Caco-2 (cell line): ENCODE results near the gene VPS26A. TPM values are rescaled to one million over a fixed set of nuclear protein-coding genes. Genes with fewer than 3 reads are reported as not detected.
A peak's percentile ranks its signal among the peaks of the same experiment; 100 is the strongest.
"Not testable (repeated sequence)": the region's sequence is repeated elsewhere in the genome, so short reads cannot be mapped to it uniquely, and the experiment has no call there.

Source experiments
- BruUV-seq: library from RNA; stranded (reverse); fragments of 400-500 nt; replicated peaks from 2 replicates; lab custom pipeline; 2021; lab: Mats Ljungman, UMichigan
- CTCF ChIA-PET: fragments of 300-600 bp; sonication (Branson Sonifier 250); formaldehyde crosslinking; loops from one replicate; lab custom pipeline; 2022; ENCODE audit warnings: antibody characterized with exemption; lab: Charles Lee
- POLR2A ChIA-PET: fragments of 300-600 bp; sonication (Branson Sonifier 250); formaldehyde crosslinking; loops from one replicate; lab custom pipeline; 2022; ENCODE audit warnings: antibody characterized with exemption; lab: Charles Lee
- DNase-seq, 2 experiments: peaks; one replicate each; pipeline versions ENCODE4 v3.0.0 to v3.0.0-alpha.2; 2020 to 2022
- H3K27me3 ChIP-seq: replicated peaks from 2 replicates; pipeline ENCODE4 v1.6.0; 2011; ENCODE audit warnings: low read length; ENCODE audit not compliant: control insufficient read depth, insufficient read depth
- H3K36me3 ChIP-seq: 2 replicates; pipeline ENCODE4 v1.5.1; 2011; ENCODE audit warnings: low read length; ENCODE audit not compliant: control insufficient read depth, insufficient read depth
- H3K4me1 ChIP-seq: fragments of 250-450 bp; sonication (Bioruptor Pico); 2 replicates; pipeline ENCODE4 v1.5.1; 2020; ENCODE audit warnings: mild to moderate bottlenecking
- H3K4me3 ChIP-seq: 2 replicates; pipeline ENCODE4 v1.5.1; 2011; ENCODE audit warnings: low read depth, mild to moderate bottlenecking, control low read depth, low read length
- H3K9me3 ChIP-seq: fragments of 250-450 bp; sonication (Bioruptor Pico); 2 replicates; pipeline ENCODE4 v1.5.1; 2020; ENCODE audit warnings: mild to moderate bottlenecking, moderate library complexity
- H3K27ac Mint-ChIP-seq: one replicate; pipeline ENCODE4 v1.8.0; 2022; ENCODE audit warnings: mixed read lengths; ENCODE audit not compliant: unreplicated experiment
- H3K27me3 Mint-ChIP-seq: one replicate; pipeline ENCODE4 v1.8.0; 2022; ENCODE audit warnings: mixed read lengths; ENCODE audit not compliant: insufficient read depth, unreplicated experiment
- H3K36me3 Mint-ChIP-seq: one replicate; pipeline ENCODE4 v1.8.0; 2022; ENCODE audit warnings: mild to moderate bottlenecking, mixed read lengths; ENCODE audit not compliant: insufficient read depth, unreplicated experiment
- H3K4me1 Mint-ChIP-seq: one replicate; pipeline ENCODE4 v1.8.0; 2022; ENCODE audit warnings: low read depth, mixed read lengths; ENCODE audit not compliant: unreplicated experiment
- H3K4me3 Mint-ChIP-seq: one replicate; pipeline ENCODE4 v1.8.0; 2022; ENCODE audit warnings: mild to moderate bottlenecking, moderate library complexity, mixed read lengths; ENCODE audit not compliant: unreplicated experiment
- H3K9me3 Mint-ChIP-seq: one replicate; pipeline ENCODE4 v1.8.0; 2022; ENCODE audit warnings: mixed read lengths; ENCODE audit not compliant: unreplicated experiment
- CTCF ChIP-seq, 2 experiments: fragments of 200-600 bp in 1 of 2; IDR thresholded peaks; 1 replicate in 1 of 2; 2 replicates in 1 of 2; pipeline versions ENCODE4 v1.5.1 to v1.8.0; 2011 to 2022; ENCODE audit warnings: antibody characterized with exemption in 1 of 2, control low read depth in 1 of 2, inconsistent platforms in 1 of 2, low read depth in 1 of 2, low read length in 1 of 2, mild to moderate bottlenecking in 1 of 2, moderate library complexity in 1 of 2; ENCODE audit not compliant: insufficient read depth in 1 of 2, severe bottlenecking in 1 of 2, unreplicated experiment in 1 of 2
- intact Hi-C: fragments of 100-400 bp; cut with micrococcal nuclease; formaldehyde crosslinking; loops from one replicate; pipeline ENCODE4 v1.10.0; 2022; ENCODE audit not compliant: unreplicated experiment
- total RNA-seq: library from RNA; stranded (reverse); gene quantifications from 2 replicates; pipeline ENCODE4 v1.2.3, GENCODE V29; 2022

Gene VPS26A
- total RNA-seq, 1 experiment from 2014 or later = 143 TPM

- peaks cover 22% of the 10 kb centered on the region for H3K36me3 Mint-ChIP-seq
- no peaks in the 10 kb centered on the region for H3K27me3 Mint-ChIP-seq
- Histone ChIP-seq H3K9me3 (no peaks in the 10 kb centered on the region), H3K27me3 (no peaks in the 10 kb centered on the region), H3K4me3 (no peak overlapping the region), H3K36me3 (peaks cover 2% of the 10 kb centered on the region; the same call in 1 of the 2 replicates), H3K4me1 (peaks cover 4% of the 10 kb centered on the region; the same call in 1 of the 2 replicates)
- ChIA-PET POLR2A (no interaction called here), CTCF (interaction anchor here (0.9 kb wide), 1 partner anchor 19 kb away, joined by 3 read pairs; no protein-coding TSS in a partner anchor)
- no peak overlapping the region for H3K4me3 Mint-ChIP-seq
- no peaks in the 10 kb centered on the region for H3K4me1 Mint-ChIP-seq
- no peak for TF ChIP-seq CTCF (IDR thresholded peaks at IDR 0.05; ENCODE audit: insufficient read depth in 1 of 2, low read depth in 1 of 2, low read length in 1 of 2, severe bottlenecking in 1 of 2, unreplicated experiment in 1 of 2)
- no peak for DNase-seq
- no TSS peak for BruUV-seq
- intact Hi-C loops = no loop called here
- H3K9me3 Mint-ChIP-seq = no peaks in the 10 kb centered on the region
- H3K27ac Mint-ChIP-seq = no peak overlapping the region
Observed at GRCh38 chr10:69130251-69130650, 6.3 kb downstream of the VPS26A start.

DNA sequence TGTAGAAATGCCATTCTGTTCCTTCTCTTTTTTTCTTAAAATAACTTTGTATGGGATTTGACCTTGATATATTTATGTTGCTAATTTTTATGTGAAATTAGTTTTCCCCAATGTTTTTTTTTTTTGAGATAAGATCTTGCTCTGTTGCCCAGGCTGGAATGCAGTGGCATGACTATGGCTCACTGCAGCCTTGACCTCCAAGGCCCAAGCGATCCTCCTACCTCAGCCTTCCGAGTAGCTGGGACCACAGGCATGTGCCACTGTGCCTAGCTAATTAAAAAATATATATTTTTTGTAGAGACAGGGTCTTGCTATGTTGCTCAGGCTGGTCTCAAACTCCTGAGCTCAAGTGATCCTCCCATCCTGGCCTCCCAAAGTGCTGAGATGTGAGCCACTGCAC lies 16.0 kb downstream of the VPS26A start:
- no peaks in the 10 kb centered on the region for H3K4me1 ChIP-seq
- no peak overlapping the region for H3K4me3 ChIP-seq
- no peak for DNase-seq
- no peak overlapping the region for H3K4me3 Mint-ChIP-seq
- no peaks in the 10 kb centered on the region for H3K27me3 Mint-ChIP-seq
- H3K4me1 Mint-ChIP-seq = no peaks in the 10 kb centered on the region
- H3K27ac Mint-ChIP-seq = no peak overlapping the region
- no peaks in the 10 kb centered on the region for H3K9me3 ChIP-seq
- no peaks in the 10 kb centered on the region for H3K9me3 Mint-ChIP-seq
- peaks cover 4% of the 10 kb centered on the region for H3K36me3 ChIP-seq
- intact Hi-C loops = no loop called here
- BruUV-seq = no TSS peak
- no peaks in the 10 kb centered on the region for H3K27me3 ChIP-seq
- POLR2A ChIA-PET = no interaction called here
- no peak for TF ChIP-seq CTCF (IDR thresholded peaks at IDR 0.05; ENCODE audit: insufficient read depth in 1 of 2, low read depth in 1 of 2, low read length in 1 of 2, severe bottlenecking in 1 of 2, unreplicated experiment in 1 of 2)
- H3K36me3 Mint-ChIP-seq = peaks cover 33% of the 10 kb centered on the region
- CTCF ChIA-PET = no interaction called here

DNA sequence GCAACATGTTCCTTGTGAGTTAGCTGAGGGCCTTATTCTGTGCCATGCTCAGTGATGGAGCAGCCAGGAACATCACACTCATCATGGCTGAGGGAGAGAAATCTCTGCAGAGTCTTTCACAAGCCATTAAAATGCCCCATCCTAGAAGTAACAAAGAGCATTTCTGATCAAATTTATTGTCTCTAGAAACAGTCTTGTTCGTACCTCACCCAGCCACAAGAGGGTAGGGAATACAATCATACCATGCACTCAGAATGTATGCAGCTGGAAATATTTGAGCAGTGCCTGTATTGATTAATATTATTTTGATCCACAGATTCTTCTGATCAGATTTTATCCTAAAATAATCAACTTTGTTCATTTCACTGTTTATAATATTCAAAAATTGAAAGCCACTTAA lies 17.3 kb downstream of the VPS26A start:
- TF ChIP-seq CTCF (IDR thresholded peaks at IDR 0.05; ENCODE audit: insufficient read depth in 1 of 2, low read depth in 1 of 2, low read length in 1 of 2, severe bottlenecking in 1 of 2, unreplicated experiment in 1 of 2) = peak in 1 of 2 experiments; percentile 32
- H3K4me3 Mint-ChIP-seq = no peak overlapping the region
- ChIA-PET POLR2A (interaction anchor here (0.5 kb wide), 1 partner anchor 42 kb away, joined by 5 read pairs; no protein-coding TSS in a partner anchor), CTCF (no interaction called here)
- H3K4me3 ChIP-seq = no peak overlapping the region
- H3K27me3 Mint-ChIP-seq = no peaks in the 10 kb centered on the region
- no peaks in the 10 kb centered on the region for H3K9me3 ChIP-seq
- H3K36me3 ChIP-seq = peaks cover 3% of the 10 kb centered on the region; the same call in 1 of the 2 replicates
- intact Hi-C loops = no loop called here
- no TSS peak for BruUV-seq
- H3K4me1 Mint-ChIP-seq = no peaks in the 10 kb centered on the region
- H3K27me3 ChIP-seq = no peaks in the 10 kb centered on the region
- peaks cover 26% of the 10 kb centered on the region for H3K36me3 Mint-ChIP-seq
- no peaks in the 10 kb centered on the region for H3K9me3 Mint-ChIP-seq
- no peaks in the 10 kb centered on the region for H3K4me1 ChIP-seq
- H3K27ac Mint-ChIP-seq = no peak overlapping the region
- no peak for DNase-seq

DNA sequence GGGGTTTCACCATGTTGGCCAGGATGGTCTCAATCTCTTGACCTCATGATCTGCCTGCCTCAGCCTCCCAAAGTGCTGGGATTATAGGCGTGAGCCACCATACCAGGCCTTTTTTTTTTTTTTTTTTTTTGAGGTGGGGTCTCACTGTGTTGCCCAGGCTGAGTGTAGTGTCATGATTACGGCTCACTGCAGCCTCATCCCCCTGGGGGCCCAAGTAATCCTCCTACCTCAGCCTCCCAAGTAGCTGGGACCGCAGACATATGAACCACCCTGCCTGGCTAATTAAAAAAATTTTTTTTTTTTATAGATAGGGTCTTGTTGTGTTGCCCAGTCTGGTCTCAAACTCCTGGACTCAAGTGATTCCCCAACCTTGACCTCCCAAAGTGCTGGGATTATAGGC lies 18.1 kb downstream of the VPS26A start:
- H3K4me3 Mint-ChIP-seq, H3K9me3 ChIP-seq, DNase-seq, H3K27me3 Mint-ChIP-seq, H3K4me3 ChIP-seq, H3K36me3 ChIP-seq, BruUV-seq, intact Hi-C loops, H3K4me1 ChIP-seq, H3K27ac Mint-ChIP-seq, H3K4me1 Mint-ChIP-seq, POLR2A ChIA-PET, H3K27me3 ChIP-seq, H3K9me3 Mint-ChIP-seq: not testable (repeated sequence)
- peaks cover 19% of the 10 kb centered on the region for H3K36me3 Mint-ChIP-seq
- CTCF ChIA-PET = interaction anchor here (0.7 kb wide), 1 partner anchor 194 kb away, joined by 4 read pairs; no protein-coding TSS in a partner anchor
